Measurements from ENCODE around the gene FAM107B. TPM values are rescaled to one million over a fixed set of nuclear protein-coding genes. Genes with fewer than 3 reads are reported as not detected.

Gene FAM107B
- total RNA-seq, 1 donor from 2014 or later = 82.2 TPM

DNA sequence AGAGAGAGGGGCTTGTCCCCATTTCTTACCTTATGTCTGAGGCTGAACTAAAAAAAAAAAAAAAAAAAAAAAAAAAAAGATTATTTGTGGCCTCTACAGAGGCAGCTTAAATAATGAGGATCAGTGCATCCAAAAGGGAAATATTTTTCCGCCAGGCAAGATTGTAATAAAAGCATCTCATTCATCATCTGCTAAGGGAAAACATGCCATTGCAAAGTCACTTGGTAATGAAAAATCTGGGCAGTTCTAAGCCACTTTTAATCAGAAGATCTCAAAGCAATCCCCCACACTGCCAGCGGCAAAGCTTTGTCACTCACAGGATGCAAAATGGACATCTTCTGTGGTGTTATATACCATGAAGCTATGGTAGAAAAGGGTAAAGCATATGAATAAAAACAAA, 3.8 kb downstream of the FAM107B start:
- H3K36me3 Mint-ChIP-seq (ENCODE audit: insufficient read depth) = no peaks in the 10 kb centered on the region
- TF ChIP-seq, protein P1, sequence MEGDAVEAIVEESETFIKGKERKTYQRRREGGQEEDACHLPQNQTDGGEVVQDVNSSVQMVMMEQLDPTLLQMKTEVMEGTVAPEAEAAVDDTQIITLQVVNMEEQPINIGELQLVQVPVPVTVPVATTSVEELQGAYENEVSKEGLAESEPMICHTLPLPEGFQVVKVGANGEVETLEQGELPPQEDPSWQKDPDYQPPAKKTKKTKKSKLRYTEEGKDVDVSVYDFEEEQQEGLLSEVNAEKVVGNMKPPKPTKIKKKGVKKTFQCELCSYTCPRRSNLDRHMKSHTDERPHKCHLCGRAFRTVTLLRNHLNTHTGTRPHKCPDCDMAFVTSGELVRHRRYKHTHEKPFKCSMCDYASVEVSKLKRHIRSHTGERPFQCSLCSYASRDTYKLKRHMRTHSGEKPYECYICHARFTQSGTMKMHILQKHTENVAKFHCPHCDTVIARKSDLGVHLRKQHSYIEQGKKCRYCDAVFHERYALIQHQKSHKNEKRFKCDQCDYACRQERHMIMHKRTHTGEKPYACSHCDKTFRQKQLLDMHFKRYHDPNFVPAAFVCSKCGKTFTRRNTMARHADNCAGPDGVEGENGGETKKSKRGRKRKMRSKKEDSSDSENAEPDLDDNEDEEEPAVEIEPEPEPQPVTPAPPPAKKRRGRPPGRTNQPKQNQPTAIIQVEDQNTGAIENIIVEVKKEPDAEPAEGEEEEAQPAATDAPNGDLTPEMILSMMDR (IDR thresholded peaks at IDR 0.05; ENCODE audit: unreplicated experiment) = no peak
- H3K4me1 Mint-ChIP-seq (ENCODE audit: low read depth) = no peaks in the 10 kb centered on the region
- DNase-seq (ENCODE audit: low spot score, unreplicated experiment) = no peak
- no peak overlapping the region for H3K4me3 Mint-ChIP-seq (ENCODE audit: low read depth)
- H3K27me3 Mint-ChIP-seq = peaks cover 4% of the 10 kb centered on the region
- no peak overlapping the region for H3K27ac Mint-ChIP-seq
- H3K9me3 Mint-ChIP-seq (ENCODE audit: low read depth) = peaks cover 9% of the 10 kb centered on the region

DNA sequence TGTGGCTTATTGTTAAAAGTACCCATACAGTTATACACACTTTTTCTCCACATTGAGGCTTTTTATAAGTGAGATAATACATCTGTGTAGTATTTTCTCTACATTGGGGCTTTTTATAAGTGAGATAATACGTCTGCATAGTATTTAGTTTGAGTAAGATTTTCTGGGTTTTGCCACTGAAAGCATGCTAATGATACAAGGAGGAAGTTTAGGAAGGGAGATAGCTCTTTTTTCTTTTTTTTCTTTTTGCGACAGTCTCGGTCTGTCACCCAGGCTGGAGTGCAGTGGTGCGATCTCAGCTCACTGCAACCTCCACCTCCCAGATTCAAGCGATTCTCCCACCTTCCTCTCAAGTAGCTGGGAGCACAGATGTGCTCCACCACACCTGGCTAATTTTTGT, 13.3 kb downstream of the FAM107B start:
- no peak overlapping the region for H3K27ac Mint-ChIP-seq
- peaks cover 3% of the 10 kb centered on the region for H3K36me3 Mint-ChIP-seq (ENCODE audit: insufficient read depth)
- TF ChIP-seq, protein P1 (IDR thresholded peaks at IDR 0.05; ENCODE audit: unreplicated experiment) = no peak
- peaks cover 7% of the 10 kb centered on the region for H3K27me3 Mint-ChIP-seq
- no peak for DNase-seq (ENCODE audit: low spot score, unreplicated experiment)
- no peak overlapping the region for H3K4me3 Mint-ChIP-seq (ENCODE audit: low read depth)
- H3K9me3 Mint-ChIP-seq (ENCODE audit: low read depth) = peaks cover 6% of the 10 kb centered on the region
- H3K4me1 Mint-ChIP-seq (ENCODE audit: low read depth) = no peaks in the 10 kb centered on the region

DNA sequence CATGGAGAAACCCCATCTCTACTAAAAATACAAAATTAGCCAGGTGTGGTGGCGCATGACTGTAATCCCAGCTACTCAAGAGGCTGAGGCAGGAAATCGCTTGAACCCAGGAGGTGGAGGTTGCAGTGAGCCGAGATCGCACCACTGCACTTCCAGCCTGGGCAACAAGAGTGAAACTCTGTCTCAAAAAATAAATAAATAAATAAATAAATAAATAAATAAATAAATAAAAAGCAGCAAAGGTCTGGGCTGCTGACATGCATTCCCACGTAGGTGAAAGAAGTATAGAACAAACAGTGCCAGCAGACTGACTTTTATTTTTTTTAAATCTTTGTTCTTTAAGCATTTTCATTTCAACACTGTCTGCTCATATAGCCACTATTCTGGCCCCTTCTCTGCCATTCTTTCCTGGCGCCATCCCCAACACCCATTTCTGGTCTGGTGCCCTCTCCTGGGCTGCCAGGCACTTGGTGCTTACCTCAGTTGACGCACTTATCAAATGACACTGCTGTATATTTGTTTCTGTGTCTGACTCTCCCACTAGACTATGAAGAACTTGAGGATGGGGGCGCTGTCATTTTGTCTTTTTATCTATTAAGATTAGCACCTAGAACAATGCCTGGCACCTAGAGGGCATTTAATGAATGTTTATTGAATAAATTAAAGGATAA, 15.6 kb downstream of the FAM107B start:
- H3K27ac Mint-ChIP-seq = no peak overlapping the region
- no peak overlapping the region for H3K4me3 Mint-ChIP-seq (ENCODE audit: low read depth)
- H3K27me3 Mint-ChIP-seq = peaks cover 4% of the 10 kb centered on the region
- peaks cover 6% of the 10 kb centered on the region for H3K9me3 Mint-ChIP-seq (ENCODE audit: low read depth)
- TF ChIP-seq, protein P1 (IDR thresholded peaks at IDR 0.05; ENCODE audit: unreplicated experiment) = no peak
- no peak for DNase-seq (ENCODE audit: low spot score, unreplicated experiment)
- H3K36me3 Mint-ChIP-seq (ENCODE audit: insufficient read depth) = peaks cover 3% of the 10 kb centered on the region
- H3K4me1 Mint-ChIP-seq (ENCODE audit: low read depth) = no peaks in the 10 kb centered on the region

DNA sequence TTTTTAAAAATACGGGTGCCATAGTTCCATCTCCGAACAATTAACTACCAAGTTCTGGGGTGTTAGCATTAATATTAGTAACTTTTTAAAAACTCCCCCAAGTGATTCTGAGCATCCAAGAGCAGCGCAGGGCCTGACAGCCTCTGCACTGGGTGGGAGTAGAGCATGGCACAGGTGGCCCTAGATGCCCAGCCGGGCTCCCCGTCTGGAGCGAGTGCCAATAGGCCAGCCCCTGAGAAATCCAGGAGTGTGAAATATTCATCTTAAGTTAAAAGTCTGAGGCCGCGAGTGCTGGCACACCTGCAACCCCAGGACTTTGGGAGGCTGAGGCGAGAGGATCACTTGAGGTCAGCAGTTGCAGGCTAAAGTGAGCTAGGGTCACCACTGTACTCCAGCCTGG, 16.2 kb downstream of the FAM107B start:
- no peak overlapping the region for H3K27ac Mint-ChIP-seq
- TF ChIP-seq, protein P1 (IDR thresholded peaks at IDR 0.05; ENCODE audit: unreplicated experiment) = no peak
- H3K4me3 Mint-ChIP-seq (ENCODE audit: low read depth) = no peak overlapping the region
- DNase-seq (ENCODE audit: low spot score, unreplicated experiment) = no peak
- no peaks in the 10 kb centered on the region for H3K4me1 Mint-ChIP-seq (ENCODE audit: low read depth)
- H3K36me3 Mint-ChIP-seq (ENCODE audit: insufficient read depth) = peaks cover 3% of the 10 kb centered on the region
- peaks cover 4% of the 10 kb centered on the region for H3K27me3 Mint-ChIP-seq
- H3K9me3 Mint-ChIP-seq (ENCODE audit: low read depth) = peaks cover 6% of the 10 kb centered on the region

DNA sequence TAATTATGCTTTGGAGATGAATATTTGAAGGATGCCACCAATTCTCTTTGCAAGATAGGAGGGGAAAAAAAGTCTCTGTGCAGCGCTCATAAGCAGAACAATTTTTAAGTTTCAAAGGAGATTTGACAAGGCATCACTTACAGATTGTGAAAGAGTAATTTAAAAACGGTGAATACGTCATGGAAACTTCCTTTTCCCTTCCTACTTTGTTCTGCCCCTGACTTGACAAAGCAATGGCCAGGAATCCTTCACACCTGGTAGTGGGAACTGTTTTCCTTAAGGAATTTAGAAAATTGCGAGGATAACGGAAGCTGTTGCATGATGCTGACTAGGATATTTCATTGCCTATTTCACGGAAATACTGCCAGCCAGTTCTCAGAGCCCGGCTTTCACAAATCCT, 16.7 kb downstream of the FAM107B start:
- no peaks in the 10 kb centered on the region for H3K4me1 Mint-ChIP-seq (ENCODE audit: low read depth)
- H3K27me3 Mint-ChIP-seq = peaks cover 9% of the 10 kb centered on the region
- peaks cover 3% of the 10 kb centered on the region for H3K36me3 Mint-ChIP-seq (ENCODE audit: insufficient read depth)
- H3K27ac Mint-ChIP-seq = no peak overlapping the region
- H3K4me3 Mint-ChIP-seq (ENCODE audit: low read depth) = no peak overlapping the region
- no peak for DNase-seq (ENCODE audit: low spot score, unreplicated experiment)
- peaks cover 6% of the 10 kb centered on the region for H3K9me3 Mint-ChIP-seq (ENCODE audit: low read depth)
- TF ChIP-seq, protein P1 (IDR thresholded peaks at IDR 0.05; ENCODE audit: unreplicated experiment) = no peak
